Ramos (cell line): ENCODE results near the gene FAM107B.
"Not testable (repeated sequence)": the region's sequence is repeated elsewhere in the genome, so short reads cannot be mapped to it uniquely, and the experiment has no call there.

Experiments used
- in situ Hi-C: fragments of 300-500 bp; cut with MboI; formaldehyde crosslinking; loops from one replicate; pipeline ENCODE4 v1.14.3; 2022; ENCODE audit warnings: low sequenced_read_pairs; ENCODE audit not compliant: unreplicated experiment

Gene FAM107B

GRCh38 chr10:14648946-14649345, 125.8 kb downstream of the FAM107B start:
- in situ Hi-C loops = no loop called here

DNA sequence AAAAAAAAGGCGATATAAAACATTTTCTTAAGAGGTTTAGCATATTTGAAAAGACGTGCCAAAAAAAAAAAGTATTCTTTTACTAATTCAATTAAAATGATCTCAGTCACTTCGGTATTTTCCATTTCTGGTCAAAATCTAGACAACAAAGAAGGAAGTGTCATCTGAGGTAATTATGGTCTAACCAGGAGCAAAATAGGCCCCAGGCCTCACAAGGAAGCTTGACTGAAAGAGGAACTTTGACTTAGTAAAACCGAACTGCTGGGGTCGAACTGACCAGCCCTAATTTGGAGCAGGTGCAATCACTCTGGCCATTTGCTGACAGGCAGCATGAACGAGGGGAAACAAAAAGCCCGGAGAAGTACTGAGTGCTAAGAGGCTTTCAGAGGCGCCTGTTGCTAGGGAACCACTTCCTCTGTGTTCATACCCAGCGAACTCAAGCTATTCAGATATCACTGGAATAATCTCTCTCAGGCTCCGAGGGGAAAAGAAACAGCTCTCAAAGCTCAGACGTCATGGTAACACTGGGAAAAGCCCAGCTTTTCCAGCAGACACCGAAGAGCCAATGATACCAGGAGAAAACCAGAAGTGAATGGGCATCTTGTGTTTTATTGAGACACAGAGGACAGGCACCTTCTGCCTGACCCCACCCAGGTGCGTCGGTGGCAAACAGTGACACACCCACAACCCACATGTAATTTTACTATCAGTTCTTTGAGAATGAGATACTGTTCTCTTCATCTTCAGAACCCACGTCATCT, 126.5 kb downstream of the FAM107B start:
- in situ Hi-C loops = no loop called here

GRCh38 chr10:14645239-14645960, 129.3 kb downstream of the FAM107B start:
- in situ Hi-C loops = no loop called here

- in situ Hi-C loops = no loop called here
Measured at GRCh38 chr10:14639637-14640036, 135.1 kb downstream of the FAM107B start.

- in situ Hi-C loops = no loop called here
Measured at GRCh38 chr10:14635043-14635710, 139.5 kb downstream of the FAM107B start.

DNA sequence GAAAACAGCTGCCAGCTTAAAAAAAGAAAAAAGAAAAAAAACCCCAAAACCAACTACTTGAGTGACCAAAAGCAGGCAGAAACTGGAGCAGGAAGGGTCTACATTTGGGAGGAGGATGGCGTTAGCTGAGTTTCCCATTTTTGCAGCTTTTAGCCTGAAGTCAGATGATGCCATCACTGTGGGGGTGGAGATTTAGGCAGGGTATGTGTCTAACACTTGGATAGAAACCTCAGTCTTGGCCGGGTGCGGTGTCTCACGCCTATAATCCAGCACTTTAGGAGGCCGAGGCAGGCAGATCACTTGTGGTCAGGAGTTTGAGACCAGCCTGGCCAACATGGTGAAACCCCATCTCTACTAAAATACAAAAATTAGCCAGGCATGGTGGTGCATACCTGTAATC, 140.1 kb downstream of the FAM107B start:
- in situ Hi-C loops = not testable (repeated sequence)

- in situ Hi-C loops = no loop called here
Measured at GRCh38 chr10:14625765-14626525, 148.8 kb downstream of the FAM107B start.

GRCh38 chr10:14625192-14625631, 149.5 kb downstream of the FAM107B start:
- in situ Hi-C loops = no loop called here

DNA sequence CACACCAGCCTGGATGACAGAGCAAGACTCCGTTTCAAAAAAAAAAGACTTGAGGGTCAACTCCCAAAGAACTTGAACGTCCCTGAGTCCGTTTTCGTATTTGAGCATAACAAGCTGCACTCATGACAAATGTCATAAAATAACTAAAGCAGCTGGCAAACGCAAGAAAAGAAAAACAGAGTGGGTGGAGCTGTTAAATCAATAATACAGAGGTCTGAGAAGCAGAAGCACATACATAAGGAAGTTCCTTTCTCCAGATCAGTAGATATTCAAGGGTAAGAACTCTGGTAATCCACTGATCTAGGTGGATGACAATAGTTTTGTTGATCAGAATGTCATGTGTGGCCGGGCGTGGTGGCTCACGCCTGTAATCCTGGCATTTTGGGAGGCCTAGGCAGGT, 150.1 kb downstream of the FAM107B start:
- in situ Hi-C loops = no loop called here

DNA sequence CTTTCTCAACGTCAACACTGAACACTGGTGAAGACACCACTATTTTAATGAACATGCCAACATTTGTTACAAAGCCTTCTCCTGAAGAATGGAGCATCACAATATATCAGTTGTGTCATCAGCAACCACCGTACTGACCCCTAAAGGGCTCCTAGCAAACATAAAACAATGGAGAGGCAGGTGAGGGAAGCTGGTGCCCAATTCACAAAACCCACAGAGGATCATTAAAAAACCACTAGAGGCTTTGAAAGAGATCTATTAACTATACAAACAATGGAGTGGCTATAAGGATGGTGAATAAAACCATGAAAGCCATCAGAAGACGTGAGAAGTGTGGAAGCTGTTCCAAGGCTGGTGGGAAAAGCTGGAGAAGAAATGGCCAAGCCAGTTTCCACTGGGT, 150.8 kb downstream of the FAM107B start:
- in situ Hi-C loops = no loop called here

DNA sequence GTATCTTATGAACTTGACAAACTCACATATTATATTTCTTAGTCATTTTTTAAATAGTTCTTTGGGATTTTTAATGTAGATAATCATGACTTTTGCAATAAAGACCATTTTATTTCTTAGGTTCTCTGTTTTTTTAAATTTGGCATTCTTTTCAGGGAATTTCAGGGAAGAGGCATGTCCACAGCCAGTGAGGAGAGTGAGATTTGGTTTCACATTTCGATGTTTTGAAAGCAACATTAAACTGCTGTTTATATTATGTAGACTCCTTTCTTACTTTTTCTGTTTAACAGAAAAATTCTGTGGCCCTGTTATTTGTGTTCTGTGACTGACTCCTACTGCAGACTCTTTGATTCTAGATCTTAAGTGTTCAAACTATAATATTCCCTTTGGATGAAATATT, 153.7 kb downstream of the FAM107B start:
- in situ Hi-C loops = no loop called here

DNA sequence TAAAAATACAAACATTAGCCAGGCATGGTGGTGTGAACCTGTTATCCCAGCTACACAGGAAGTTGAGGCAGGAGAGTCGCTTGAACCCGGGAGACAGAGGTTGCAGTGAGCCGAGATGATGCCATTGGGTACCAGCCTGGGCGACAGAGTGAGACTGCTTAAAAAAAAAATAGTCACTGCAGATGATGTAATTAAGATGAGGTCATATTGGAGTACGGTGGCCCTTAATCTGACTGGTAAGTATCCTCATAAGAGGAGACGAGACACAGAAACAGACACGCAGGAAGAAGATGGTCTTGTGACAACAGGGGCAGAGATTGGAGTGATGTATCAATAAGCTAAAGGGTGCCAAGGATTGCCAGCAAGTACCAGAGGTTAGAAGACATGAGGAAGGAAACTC, 156.0 kb downstream of the FAM107B start:
- in situ Hi-C loops = no loop called here

- in situ Hi-C loops = no loop called here
Measured at GRCh38 chr10:14617852-14618251, 156.8 kb downstream of the FAM107B start.

GRCh38 chr10:14616955-14617730, 157.6 kb downstream of the FAM107B start:
- in situ Hi-C loops = no loop called here

GRCh38 chr10:14616465-14616864, 158.2 kb downstream of the FAM107B start:
- in situ Hi-C loops = no loop called here

DNA sequence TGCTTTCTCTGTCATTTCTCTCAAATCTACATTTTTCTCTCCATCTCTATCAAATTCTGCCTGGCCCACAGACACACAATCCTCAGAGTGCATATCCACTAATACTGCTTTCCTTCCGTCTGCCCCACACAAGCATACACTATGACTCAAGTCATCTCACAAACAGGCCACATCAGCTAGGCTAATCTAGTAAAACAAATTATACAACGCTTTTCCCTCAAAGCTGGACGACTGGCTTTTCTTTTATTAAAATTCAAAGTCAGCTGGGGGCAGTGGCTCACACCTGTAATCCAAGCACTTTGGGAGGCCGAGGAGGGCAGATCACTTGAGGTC, 161.1 kb downstream of the FAM107B start:
- in situ Hi-C loops = no loop called here

DNA sequence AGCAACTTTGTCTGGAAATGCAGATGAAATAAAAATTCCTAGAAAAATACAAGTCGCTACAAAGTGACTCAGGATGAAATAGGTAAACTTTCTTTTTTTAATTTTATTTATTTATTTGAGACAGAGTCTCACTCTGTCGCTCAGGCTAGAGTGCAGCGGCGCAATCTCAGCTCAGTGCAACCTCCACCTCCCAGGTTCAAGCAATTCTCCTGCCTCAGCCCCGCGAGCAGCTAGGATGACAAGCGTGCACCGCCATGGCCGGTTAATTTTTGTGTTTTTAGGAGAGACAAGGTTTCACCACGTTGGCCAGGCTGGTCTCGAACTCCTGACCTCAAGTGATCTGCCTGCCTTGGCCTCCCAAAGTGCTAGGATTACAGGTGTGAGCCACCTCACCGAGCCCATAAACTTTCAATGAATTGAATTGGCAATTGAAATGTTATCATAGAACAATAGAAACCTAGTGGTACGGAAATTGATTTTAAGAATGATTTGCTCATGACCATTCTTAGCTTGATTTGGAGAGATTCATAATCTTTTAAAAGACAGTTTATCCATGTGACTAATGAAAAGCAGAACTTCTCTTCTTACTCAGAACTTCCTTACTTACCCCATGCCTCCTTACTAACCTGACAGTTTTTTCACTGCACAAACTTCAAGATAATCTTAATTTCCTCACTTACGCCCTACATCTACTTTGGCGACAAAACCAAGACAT, 161.7 kb downstream of the FAM107B start:
- in situ Hi-C loops = no loop called here

- in situ Hi-C loops = no loop called here
Measured at GRCh38 chr10:14611968-14612693, 162.6 kb downstream of the FAM107B start.

DNA sequence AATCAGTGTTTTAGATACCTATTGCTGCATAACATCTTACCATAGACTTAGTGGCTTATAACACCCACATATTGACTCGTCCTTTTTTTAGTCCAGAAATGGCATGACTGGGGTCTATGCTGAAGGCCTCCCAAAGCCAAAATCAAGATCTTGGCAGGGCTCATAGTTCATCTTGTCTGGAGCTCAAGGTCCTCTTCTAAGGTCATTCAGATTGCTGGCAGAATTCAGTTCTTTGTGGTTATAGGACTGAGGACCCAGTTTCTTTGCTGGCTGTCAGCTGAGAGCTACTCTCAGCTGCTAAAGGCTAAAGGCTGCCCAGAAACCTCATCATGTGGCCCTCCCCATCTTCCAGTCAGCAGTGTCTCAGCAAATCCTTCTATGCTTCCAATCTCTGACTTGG, 165.5 kb downstream of the FAM107B start:
- in situ Hi-C loops = loop anchor here (5.0 kb wide), 2 partner anchors 43 to 133 kb away; no protein-coding TSS in a partner anchor
